ENCODE data around the gene LSM4.
A peak's percentile ranks its signal among the peaks of the same experiment; 100 is the strongest.

The LSM4 gene

DNA sequence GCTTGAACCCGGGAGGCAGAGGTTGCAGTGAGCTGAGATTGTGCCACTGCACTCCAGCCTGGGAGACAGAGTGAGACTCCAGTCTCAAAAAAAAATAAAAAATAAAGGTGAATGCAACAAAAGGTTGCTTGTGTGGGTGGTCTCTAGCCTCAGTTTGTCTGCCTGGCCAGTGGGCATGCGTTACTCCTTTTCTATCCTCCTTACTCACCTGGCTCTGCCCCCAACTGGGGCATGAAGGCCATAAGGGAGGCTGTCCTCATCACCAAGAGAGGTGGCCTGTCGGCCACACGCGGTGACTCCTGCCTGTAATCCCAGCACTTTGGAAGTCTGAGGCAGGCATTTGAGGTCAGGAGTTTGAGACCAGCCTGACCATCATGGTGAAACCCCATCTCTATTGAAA is 39.5 kb downstream of the LSM4 start (continued):
- TF ChIP-seq ZNF19 (tag by site-specific recombination; IDR thresholded peaks at IDR 0.05; ENCODE audit: low read depth) (no peak), ZNF660 (tag by site-specific recombination; IDR thresholded peaks at IDR 0.05) (no peak), REPIN1 (tag by site-specific recombination; IDR thresholded peaks at IDR 0.05; ENCODE audit: low read depth) (no peak), ZNF600 (tag by site-specific recombination; IDR thresholded peaks at IDR 0.05) (no peak)

DNA sequence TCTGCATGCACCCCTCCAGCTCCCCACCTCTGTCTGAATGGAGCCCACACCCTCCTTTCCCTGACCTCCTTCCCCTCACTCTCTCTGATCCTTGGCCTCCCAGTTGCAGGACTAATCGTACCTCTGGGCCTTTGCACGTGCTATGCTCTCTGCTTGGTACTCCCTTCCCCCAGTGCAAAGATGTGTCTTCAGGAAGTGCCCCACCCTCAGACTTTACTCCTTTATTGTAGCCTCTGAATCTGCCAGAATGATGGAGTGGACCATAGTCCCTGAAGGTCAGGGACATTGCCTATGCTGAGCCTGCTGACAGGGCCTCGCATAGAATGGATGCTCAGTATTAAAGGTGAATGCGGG is 40.1 kb downstream of the LSM4 start:
- no peaks in the 10 kb centered on the region for H3K4me1 ChIP-seq (ENCODE audit: control insufficient read depth, insufficient read depth, low read length)
- H3K4me3 ChIP-seq (ENCODE audit: low read depth, low read length), result no peak overlapping the region
- TF ChIP-seq KLF9 (tag by site-specific recombination; IDR thresholded peaks at IDR 0.05; ENCODE audit: low read depth), result peak; percentile 27; the same call in 1 of the 2 replicates
- TF ChIP-seq, protein P1, sequence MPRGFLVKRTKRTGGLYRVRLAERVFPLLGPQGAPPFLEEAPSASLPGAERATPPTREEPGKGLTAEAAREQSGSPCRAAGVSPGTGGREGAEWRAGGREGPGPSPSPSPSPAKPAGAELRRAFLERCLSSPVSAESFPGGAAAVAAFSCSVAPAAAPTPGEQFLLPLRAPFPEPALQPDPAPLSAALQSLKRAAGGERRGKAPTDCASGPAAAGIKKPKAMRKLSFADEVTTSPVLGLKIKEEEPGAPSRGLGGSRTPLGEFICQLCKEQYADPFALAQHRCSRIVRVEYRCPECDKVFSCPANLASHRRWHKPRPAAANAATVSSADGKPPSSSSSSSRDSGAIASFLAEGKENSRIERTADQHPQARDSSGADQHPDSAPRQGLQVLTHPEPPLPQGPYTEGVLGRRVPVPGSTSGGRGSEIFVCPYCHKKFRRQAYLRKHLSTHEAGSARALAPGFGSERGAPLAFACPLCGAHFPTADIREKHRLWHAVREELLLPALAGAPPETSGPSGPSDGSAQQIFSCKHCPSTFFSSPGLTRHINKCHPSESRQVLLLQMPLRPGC (tag by site-specific recombination; IDR thresholded peaks at IDR 0.05), result peak; percentile 21; the same call in 1 of the 2 replicates
- peak; percentile 100 for TF ChIP-seq ZNF623 (tag by site-specific recombination; IDR thresholded peaks at IDR 0.05)
- TF ChIP-seq BCL11B (tag by site-specific recombination; IDR thresholded peaks at IDR 0.05; ENCODE audit: low read depth), result peak; percentile 43; the same call in 1 of the 2 replicates
- TF ChIP-seq, protein P2, sequence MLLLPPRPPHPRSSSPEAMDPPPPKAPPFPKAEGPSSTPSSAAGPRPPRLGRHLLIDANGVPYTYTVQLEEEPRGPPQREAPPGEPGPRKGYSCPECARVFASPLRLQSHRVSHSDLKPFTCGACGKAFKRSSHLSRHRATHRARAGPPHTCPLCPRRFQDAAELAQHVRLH (tag by site-specific recombination; IDR thresholded peaks at IDR 0.05), result peak; percentile 59; the same call in 1 of the 2 replicates
- peak; percentile 9; the same call in 1 of the 2 replicates for TF ChIP-seq ZNF146 (tag by site-specific recombination; IDR thresholded peaks at IDR 0.05)
- peak; percentile 25; the same call in 1 of the 2 replicates for TF ChIP-seq KLF1 (tag by site-specific recombination; IDR thresholded peaks at IDR 0.05)
- no peak for TF ChIP-seq ZNF112 (tag by site-specific recombination; IDR thresholded peaks at IDR 0.05)
- TF ChIP-seq ZNF843 (tag by site-specific recombination; IDR thresholded peaks at IDR 0.05), result no peak
- ChIA-PET POLR2A (interaction anchor here (0.6 to 6.7 kb wide), 8 partner anchors 10 to 135 kb away, joined by 3 to 184 read pairs (median 58); partner anchors contain the start of genes LSM4 and SSBP4), CTCF (interaction anchor here (0.6 to 6.0 kb wide), 5 partner anchors 11 to 121 kb away, joined by 3 to 114 read pairs (median 5); partner anchors contain the start of gene LSM4)
- peak overlapping the region; percentile 98 for H3K27ac ChIP-seq (ENCODE audit: extremely low read depth, low read depth, low read length)
- peaks cover 3 to 12% of the 10 kb centered on the region in 2 experiments; a peak in 2 of 3 replicates for H3K36me3 ChIP-seq (ENCODE audit: control insufficient read depth in 2 of 2, insufficient read depth in 1 of 2, low read length in 2 of 2)
- no peaks in the 10 kb centered on the region for H3K9me3 ChIP-seq (ENCODE audit: control insufficient read depth, insufficient read depth, low read depth, low read length)

DNA sequence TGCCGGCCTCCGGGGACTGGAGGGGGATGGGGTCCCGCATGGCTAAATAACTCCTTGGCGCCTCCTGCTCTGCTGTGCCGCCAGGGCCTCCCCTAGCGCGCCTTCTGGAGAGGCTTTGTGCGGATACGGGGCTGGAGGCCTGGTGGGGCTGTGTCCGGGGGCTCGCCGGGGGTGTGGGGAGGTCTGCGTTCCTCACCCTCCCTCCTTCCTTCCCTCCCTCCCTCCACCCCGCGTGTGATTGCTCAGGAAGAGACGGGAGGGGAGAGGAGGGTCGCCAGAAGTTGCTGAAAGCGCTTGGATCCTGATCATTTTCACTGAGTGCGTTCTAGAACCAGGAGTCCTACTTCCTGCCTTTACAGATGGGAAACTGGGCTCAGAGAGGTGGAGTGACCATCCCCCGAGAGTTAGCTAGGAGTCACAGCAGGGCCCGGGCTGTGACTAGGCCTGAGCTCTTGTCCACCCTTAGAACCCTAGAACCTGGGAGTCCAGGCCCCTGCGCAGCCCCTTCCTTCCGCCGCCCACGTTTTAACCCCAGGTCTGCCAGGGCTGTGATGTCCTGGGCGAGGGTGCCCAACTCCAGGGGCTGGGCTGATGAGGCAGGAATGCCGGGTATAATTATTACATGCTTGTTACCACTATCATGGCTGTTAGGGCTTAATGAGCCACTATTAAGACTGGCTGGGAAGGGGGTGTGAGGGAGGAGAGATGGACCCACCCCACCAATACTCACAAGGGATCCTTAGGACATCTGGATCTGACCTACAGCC is 40.7 kb downstream of the LSM4 start:
- Histone ChIP-seq H3K4me1 (ENCODE audit: control insufficient read depth, insufficient read depth, low read length) (no peaks in the 10 kb centered on the region), H3K27ac (ENCODE audit: extremely low read depth, low read depth, low read length) (peak overlapping the region; percentile 98), H3K4me3 (ENCODE audit: low read depth, low read length) (peak overlapping the region; percentile 61), H3K9me3 (ENCODE audit: control insufficient read depth, insufficient read depth, low read depth, low read length) (no peaks in the 10 kb centered on the region), H3K36me3 (ENCODE audit: control insufficient read depth in 2 of 2, insufficient read depth in 1 of 2, low read length in 2 of 2) (peaks cover 3 to 12% of the 10 kb centered on the region in 2 experiments; a peak in 2 of 3 replicates)
- ChIA-PET CTCF (interaction anchor here (0.6 to 6.0 kb wide), 10 partner anchors 11 to 121 kb away, joined by 3 to 195 read pairs (median 4); partner anchors contain the start of gene LSM4), POLR2A (interaction anchor here (0.5 to 6.7 kb wide), 56 partner anchors 10 to 637 kb away, joined by 3 to 184 read pairs (median 5); partner anchors contain the start of genes COPE, DDX49, LSM4 and MPV17L2)
- TF ChIP-seq ZNF629 (tag by site-specific recombination; IDR thresholded peaks at IDR 0.05) (no peak), SCRT2 (tag by site-specific recombination; IDR thresholded peaks at IDR 0.05) (no peak), ZNF561 (tag by site-specific recombination; IDR thresholded peaks at IDR 0.05; ENCODE audit: borderline replicate concordance) (no peak), ZNF37A (tag by site-specific recombination; IDR thresholded peaks at IDR 0.05) (no peak), SALL2 (tag by site-specific recombination; IDR thresholded peaks at IDR 0.05; ENCODE audit: borderline replicate concordance) (no peak), GLIS2 (tag by site-specific recombination; IDR thresholded peaks at IDR 0.05) (peak; percentile 79), ZNF621 (tag by site-specific recombination; IDR thresholded peaks at IDR 0.05) (no peak), ZNF114 (tag by site-specific recombination; IDR thresholded peaks at IDR 0.05) (no peak), ZNF23 (tag by site-specific recombination; IDR thresholded peaks at IDR 0.05; ENCODE audit: borderline replicate concordance) (no peak), ZNF530 (tag by site-specific recombination; IDR thresholded peaks at IDR 0.05; ENCODE audit: low read depth) (no peak)
- TF ChIP-seq, protein P1 (tag by site-specific recombination; IDR thresholded peaks at IDR 0.05), result no peak
- TF ChIP-seq, protein P3, sequence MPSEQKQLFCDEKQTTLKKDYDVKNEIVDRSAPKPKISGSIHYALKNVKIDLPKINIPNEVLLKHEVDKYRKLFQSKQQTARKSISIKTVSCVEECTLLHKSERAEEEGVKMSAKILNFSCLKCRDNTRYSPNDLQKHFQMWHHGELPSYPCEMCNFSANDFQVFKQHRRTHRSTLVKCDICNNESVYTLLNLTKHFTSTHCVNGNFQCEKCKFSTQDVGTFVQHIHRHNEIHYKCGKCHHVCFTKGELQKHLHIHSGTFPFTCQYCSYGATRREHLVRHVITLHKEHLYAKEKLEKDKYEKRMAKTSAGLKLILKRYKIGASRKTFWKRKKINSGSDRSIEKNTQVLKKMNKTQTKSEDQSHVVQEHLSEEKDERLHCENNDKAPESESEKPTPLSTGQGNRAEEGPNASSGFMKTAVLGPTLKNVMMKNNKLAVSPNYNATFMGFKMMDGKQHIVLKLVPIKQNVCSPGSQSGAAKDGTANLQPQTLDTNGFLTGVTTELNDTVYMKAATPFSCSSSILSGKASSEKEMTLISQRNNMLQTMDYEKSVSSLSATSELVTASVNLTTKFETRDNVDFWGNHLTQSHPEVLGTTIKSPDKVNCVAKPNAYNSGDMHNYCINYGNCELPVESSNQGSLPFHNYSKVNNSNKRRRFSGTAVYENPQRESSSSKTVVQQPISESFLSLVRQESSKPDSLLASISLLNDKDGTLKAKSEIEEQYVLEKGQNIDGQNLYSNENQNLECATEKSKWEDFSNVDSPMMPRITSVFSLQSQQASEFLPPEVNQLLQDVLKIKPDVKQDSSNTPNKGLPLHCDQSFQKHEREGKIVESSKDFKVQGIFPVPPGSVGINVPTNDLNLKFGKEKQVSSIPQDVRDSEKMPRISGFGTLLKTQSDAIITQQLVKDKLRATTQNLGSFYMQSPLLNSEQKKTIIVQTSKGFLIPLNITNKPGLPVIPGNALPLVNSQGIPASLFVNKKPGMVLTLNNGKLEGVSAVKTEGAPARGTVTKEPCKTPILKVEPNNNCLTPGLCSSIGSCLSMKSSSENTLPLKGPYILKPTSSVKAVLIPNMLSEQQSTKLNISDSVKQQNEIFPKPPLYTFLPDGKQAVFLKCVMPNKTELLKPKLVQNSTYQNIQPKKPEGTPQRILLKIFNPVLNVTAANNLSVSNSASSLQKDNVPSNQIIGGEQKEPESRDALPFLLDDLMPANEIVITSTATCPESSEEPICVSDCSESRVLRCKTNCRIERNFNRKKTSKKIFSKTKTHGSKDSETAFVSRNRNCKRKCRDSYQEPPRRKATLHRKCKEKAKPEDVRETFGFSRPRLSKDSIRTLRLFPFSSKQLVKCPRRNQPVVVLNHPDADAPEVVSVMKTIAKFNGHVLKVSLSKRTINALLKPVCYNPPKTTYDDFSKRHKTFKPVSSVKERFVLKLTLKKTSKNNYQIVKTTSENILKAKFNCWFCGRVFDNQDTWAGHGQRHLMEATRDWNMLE (tag by site-specific recombination; conservative IDR thresholded peaks at IDR 0.05; ENCODE audit: low read depth), result no peak
